LHCN-M2 (cell line): Measurements from ENCODE around the gene PPP1R26. TPM values are rescaled to one million over a fixed set of nuclear protein-coding genes. Genes with fewer than 3 reads are reported as not detected.

Experiments used
- total RNA-seq: library from RNA; depleted of rRNA; stranded (reverse); fragments of >200 nt; gene quantifications from 2 replicates; pipeline ENCODE4 v1.2.3, GENCODE V29; 2014; rRNA removed

Gene PPP1R26
- total RNA-seq, 1 experiment from 2014 or later: 9.2 TPM

Other genes starting within 250 kb of the PPP1R26 start
- 52.3 and 54.2 TPM in 2 replicates for gene MRPS2, start 20.9 kb downstream of the PPP1R26 start, total RNA-seq
- not detected in 2 replicates for gene LCN1, start 41.7 kb downstream of the PPP1R26 start, total RNA-seq
- gene OBP2A, start 66.3 kb downstream of the PPP1R26 start, total RNA-seq: not detected in 2 replicates
- not detected in 2 replicates for gene PAEP, start 82.0 kb downstream of the PPP1R26 start, total RNA-seq
- not detected in 2 replicates for gene GLT6D1, start 159.8 kb downstream of the PPP1R26 start, total RNA-seq
- not detected in 2 replicates for gene LCN9, start 183.5 kb downstream of the PPP1R26 start, total RNA-seq
- gene SOHLH1, start 219.7 kb downstream of the PPP1R26 start, total RNA-seq: not detected in 2 replicates
- not detected in 2 replicates for gene KCNT1, start 222.4 kb downstream of the PPP1R26 start, total RNA-seq